ENCODE measurements around the gene SLC7A10.
"Not testable (repeated sequence)": the region's sequence is repeated elsewhere in the genome, so short reads cannot be mapped to it uniquely, and the experiment has no call there.

SLC7A10 gene

DNA sequence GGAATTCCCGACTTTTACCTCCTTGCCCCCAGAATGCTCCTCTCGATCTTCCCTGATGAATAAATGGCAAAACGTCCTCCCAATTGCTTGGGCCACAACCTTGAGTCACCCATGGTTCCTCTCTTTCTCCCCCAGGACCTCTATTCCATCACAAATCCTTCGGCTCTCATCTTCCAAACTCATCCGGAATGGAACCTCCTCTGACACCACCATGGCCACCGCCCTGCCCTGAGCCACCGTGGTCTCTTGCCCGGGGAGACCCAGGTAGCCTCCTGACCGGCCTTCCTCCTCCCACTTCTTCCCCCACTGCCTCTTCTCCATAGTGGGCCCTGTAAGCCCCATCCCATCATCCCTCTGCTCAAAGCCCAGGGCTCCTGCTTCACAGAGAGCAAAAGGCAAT lies 4.9 kb downstream of the SLC7A10 start:
- in situ Hi-C loops (cut with HindIII; ENCODE audit: low sequenced_read_pairs), result no loop called here

DNA sequence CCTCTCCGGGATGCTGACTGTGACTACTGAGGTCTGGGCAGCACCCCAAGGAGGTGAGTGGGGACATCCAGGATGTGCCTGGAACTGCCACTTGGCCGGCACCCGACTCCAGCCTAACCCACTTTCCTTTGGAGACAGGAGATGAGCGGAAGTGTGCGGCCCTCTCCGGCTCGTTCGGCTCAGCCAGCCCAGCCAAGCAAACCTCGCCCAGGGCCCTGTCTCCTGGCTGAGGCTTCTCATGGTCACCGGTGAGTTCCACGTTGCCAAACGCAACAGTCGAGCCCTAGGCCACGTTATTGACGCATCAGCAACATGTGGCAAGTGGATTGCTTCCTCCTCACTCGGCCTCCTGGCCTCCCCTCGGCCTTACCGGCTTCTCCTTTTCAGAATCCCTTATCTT lies 5.5 kb downstream of the SLC7A10 start:
- in situ Hi-C loops (cut with HindIII; ENCODE audit: low sequenced_read_pairs), result no loop called here

DNA sequence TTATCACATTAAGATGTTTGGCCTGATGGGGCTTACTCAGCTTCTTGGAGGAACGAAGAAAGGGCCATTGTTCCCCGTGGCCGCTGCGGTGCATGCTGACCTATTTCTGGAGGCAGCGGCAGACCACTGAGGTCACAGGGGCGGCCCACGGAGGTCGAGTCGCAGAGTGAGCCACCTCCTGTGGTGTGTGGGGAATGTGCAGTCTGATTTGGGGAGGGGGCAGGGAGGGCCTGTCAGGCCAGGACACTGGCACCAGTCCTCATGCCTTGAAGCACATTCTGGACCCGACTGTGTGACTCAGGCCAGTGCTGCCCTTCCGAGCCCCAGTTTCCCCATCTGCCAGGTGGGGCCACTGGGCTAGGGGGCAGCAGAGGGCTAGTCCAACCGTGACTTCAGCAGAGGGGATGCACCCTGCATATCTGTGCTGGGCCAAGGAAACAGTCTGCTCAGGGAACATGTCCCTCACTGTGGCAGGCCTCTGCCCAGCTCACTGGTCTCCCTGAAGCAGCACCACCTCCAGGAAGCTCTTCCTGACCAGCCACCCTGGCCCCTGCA lies 6.3 kb downstream of the SLC7A10 start:
- in situ Hi-C loops (cut with HindIII; ENCODE audit: low sequenced_read_pairs), result no loop called here

DNA sequence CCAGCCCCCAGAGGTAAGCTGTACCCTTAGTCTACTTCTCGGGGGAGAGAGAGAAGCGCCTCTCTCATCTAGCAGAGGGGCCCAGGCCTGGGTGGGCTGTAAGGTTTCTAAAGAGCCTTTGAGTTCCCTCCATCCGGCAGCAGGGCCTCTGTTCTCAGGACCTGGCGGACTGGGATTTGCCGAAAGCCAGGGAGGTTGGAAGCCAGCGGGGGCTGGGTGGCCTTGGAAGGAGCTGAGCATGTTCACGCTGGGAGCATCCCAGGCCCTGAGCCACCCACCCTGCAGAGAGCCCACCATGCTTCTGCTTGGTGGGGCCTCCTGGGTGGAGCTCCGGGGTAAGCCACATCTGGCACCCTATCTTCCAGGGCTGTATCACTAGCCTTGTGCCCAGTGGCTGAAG lies 7.8 kb downstream of the SLC7A10 start:
- in situ Hi-C loops (cut with HindIII; ENCODE audit: low sequenced_read_pairs), result no loop called here

DNA sequence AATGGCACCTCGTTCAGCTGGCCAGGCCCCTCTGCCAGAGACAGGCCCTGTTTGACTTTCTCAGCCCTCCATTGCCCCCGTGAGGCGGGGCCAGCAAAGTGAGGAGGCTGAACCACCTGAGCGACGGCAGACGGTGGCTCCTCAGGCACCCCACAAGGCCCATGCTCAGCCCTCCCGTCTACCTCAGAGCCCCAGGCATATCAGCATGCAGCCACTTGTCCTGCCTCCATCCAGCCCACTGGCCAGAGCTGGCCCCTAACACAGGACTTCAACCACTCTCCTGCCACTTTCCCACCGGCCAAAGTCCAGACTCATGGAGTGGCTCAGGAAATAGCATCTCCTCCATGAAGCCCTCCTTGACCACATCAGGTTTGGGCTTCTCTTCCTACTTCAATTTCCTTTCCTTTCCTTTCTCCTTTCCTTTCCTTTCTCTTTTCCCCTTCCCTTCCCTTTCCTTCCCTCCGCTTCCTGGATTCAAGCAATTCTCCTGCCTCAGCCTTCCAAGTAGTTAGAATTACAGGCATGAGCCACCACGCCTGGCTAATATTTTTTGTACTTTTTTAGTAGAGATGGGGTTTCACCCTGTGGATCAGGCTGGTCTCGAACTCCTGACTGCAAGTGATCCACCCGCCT lies 9.3 kb downstream of the SLC7A10 start:
- in situ Hi-C loops (cut with HindIII; ENCODE audit: low sequenced_read_pairs), result no loop called here

DNA sequence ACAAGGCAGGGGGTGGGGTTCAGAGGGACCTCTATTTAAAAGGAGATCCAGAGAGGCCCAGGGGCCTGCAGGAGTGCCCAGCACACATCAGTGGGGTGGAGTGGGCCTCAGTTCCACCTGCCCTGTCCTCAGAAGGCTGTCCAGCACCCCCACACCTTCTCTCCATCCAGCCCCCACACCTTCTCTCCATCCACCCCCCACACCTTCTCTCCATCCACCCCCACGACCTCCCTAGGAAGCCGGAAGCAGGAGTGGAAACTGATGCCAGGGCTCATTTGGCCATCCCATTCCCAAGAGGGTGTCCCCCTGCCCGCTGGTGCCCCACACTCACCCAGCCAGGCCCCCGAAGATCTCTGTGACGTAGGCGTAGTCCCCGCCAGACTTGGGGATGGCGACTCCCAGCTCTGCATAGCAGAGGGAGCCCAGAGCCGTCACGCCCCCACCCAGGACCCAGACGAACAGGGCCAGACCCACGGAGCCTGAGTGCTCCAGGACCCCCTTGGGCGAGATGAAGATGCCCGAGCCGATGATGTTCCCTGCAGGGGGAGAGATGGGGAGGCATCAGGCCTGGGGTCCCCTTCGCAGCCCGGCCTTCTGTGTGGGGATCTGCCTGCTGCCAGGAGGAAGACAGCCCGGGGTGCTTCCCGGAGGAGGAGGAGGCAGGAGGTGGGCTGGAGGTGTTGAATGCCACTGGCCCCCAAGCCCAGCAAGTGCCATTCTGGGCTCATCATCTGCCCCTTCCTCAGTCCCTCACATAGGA lies 10.0 kb downstream of the SLC7A10 start:
- in situ Hi-C loops (cut with HindIII; ENCODE audit: low sequenced_read_pairs), result no loop called here

DNA sequence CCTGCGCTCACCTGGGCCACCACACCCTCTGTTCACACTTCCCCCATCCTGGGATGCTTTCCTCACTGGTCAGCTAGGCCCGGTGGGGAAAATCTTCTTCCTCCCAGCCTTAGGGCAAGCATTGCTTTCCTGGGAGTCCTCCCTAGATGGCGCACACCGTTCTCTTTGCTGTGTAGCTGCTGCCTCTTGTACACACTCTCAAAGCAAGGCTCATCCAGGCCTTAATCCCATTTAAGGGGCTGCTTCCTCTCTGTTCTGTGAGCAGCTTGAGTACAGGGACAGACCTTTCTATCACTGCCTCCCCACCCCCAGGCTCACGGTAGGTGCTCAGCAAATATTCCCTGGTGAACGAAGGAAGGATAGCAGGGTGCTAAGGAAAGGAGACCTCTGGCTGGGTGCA lies 11.1 kb downstream of the SLC7A10 start:
- in situ Hi-C loops (cut with HindIII; ENCODE audit: low sequenced_read_pairs), result no loop called here

DNA sequence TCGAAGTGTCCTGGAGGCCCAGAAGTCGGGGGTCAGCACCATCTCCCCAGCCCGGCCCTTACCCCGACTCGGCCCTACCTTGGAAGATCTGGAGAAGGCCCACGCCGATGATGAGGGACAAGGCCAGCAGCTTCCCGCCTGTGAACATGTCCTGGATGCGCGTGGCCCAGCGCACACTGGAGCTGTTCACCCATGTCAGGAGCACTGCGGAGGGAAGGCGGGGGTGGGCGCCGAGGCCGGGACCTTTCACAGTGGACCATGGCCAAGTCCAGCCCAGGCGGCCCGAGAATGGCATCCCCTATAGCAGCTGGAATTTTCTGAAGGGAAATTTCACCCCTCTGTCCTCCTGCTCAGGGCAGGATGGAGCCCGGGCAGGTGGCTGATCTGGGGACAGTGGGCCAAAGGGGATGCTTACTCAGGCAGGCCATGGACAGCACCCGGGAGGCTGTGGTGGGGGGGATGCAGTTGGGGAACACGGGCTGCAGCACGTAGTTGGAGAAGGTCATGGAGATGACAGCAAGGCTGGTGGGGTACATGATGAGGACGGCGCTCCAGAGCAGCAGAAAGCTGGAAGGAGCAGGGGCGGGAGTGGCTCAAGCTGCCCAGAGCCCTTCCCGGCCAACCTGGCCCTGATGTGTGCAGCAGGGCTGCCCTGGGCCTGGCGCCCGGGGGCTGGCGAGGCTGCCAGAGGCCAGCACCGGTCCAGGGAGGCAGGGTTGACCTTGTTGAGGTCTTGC lies 13.0 kb downstream of the SLC7A10 start:
- in situ Hi-C loops (cut with HindIII; ENCODE audit: low sequenced_read_pairs), result no loop called here

DNA sequence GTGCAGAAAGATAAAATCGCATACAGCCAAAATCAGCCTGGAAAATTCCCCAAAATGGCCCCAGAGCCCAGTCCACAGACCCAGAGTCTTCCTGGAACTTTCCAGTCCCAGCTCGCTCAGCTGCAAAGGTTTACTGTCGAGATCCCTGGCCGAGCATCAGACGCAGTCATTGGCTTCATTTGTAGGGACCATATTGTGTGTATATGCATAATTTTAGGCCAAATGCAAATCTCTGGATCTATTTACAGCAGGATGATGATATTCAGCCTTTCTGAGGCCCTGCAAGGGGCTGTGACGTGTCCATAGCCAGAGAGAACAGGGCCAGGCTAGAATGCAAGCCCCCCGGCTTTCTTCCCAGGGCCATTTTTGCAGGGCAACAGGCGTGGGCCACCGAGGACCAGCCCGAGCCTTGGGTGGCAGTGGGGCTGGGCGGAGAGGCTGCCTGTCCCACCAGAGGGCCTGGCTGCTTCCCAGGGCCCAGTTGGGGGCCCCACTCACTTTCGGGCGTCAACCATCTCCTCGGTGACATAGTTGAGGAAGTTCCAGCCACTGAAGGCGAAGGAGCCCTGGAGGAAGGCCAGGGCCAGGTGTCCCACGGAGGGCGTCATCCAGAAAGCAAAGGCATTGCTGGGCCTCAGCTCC lies 13.7 kb downstream of the SLC7A10 start:
- in situ Hi-C loops (cut with HindIII; ENCODE audit: low sequenced_read_pairs), result no loop called here

DNA sequence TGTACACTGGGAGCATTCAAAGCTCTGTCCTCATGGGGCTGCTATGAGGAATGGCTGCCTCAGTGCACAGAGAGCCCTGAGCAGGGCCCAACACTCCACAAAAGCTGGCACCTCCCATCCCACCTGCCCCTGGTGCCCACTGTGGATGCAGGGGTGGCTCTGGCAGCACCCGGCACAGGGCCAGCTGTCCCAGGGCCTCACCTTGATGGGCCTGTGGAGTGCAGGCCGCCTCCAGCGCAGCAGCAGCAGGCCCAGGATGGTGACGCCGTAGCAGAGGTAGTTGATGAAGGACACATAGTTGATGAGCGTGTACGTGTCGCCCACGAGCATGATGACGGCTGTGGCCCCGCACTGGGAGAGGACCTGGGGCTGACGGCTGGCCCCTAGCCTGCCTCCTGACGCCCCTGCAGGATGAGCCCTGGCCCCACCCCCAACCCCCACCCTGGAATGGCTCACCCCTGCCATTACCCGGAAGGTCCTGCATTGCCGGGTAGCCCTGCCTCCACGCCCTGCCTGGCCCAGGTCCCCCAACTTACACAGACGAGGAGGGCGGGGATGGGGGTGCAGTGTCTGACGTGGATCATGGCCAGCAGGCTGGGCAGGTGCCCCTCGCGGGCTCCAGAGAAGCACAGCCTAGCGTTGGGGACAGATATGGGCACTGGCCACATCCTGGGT lies 15.2 kb downstream of the SLC7A10 start:
- in situ Hi-C loops (cut with HindIII; ENCODE audit: low sequenced_read_pairs), result no loop called here

DNA sequence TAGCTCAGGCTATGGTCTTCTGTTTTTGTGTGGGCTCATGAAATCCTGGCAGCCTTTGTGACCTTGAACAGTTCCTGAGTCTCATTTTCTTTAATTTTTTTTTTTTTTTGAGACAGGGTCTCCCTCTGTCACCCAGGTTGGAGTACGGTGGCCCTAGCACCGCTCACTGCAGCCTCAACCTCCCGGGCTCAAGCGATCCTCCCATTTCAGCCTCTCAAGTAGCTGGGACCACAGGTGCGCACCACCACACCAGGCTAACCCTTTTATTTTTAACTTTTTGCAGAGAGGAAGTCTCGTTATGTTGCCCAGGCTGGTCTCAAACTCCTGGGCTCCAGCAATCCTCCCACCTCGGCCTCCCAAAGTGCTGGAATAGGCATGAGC lies 15.8 kb downstream of the SLC7A10 start:
- in situ Hi-C loops (cut with HindIII; ENCODE audit: low sequenced_read_pairs), result not testable (repeated sequence)

DNA sequence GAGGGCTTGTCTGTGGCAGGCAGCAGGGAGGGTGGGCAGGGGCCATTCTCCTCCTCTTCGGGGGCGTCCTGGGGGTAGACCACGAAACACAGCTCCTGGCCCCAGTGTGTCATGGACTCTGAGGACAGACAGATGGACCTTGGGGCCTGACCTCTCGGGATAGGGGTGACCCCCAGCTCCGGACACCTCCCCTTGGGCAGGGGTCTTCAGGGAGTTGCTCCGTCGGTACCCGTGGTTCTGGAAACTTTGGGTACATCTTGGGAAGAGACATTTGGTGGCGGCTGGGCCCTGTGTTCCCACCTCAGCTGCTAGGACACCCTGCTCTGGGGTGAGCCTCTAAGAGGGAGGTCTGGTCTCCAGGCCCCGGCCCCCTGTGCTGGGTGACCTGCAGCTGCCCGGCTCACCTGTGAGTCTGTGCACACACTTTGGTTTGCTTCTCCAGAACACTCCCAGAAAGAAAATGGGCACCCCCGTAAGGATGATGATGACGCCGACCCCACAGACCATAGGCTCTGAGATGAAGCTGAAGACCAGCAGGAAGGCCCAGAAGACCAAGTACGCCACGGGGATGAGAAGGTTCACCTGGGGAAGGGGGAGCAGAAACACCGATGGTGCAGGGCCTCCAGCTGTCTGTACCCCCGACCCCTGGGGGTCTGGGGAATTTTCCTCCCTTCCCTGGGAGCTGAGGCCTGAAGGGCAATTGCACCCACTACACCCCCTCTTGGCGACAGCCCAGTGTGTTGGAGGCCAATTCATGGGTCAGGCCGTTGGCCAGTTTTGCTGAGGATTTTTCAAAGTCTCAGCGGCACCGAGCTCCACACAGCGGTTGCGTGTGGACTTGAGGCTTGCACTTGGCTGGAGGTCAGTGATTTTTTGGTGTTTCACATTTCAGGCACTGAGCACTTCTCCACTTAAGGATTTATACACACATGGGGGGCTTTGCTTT lies 16.5 kb downstream of the SLC7A10 start:
- in situ Hi-C loops (cut with HindIII; ENCODE audit: low sequenced_read_pairs), result no loop called here

DNA sequence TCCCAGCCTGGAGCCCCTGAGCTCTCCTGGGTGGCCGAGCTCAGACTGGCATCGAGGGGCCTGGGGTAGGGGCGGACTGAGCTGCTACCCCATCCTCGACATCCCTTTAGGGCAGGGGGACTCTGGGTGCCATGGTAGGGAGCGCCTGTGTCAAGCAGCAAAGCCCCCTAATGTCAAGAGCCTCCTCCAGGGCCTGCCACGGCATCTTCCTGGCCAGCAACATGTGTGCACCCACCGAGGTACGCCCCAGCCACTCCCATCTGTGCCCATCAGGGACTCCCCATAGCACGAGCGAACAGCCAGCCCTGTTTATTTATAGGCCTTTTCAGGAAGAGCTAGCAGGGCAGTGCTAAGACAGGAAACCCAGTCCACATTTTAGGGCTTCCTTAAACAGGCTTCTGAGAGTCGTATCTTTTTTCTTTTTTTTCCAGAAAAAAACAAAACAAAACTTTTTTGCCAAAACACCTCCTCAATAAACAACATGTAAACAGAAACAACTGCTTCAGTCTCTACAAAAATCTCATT lies 17.2 kb downstream of the SLC7A10 start:
- in situ Hi-C loops (cut with HindIII; ENCODE audit: low sequenced_read_pairs), result no loop called here

DNA sequence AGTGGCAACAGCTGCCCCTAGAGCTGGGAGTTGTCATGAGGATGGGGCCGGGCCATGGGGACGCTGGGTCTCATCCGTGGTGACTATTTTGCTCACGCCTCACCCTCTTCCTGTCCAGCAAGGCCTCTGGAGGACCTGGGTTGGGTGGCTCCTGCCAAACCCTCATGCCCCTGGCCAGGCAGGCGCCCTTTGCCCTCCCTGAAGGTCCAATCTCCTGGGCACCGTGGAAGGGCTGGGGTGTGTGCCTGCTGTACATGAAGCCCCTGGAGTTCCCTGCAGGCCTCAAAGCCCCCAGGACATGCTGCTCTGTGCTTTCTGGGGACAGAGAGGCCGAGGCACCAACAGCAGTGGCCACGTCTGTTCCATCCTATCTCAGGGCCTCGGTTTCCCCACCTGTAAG lies 17.7 kb downstream of the SLC7A10 start:
- in situ Hi-C loops (cut with HindIII; ENCODE audit: low sequenced_read_pairs), result no loop called here

DNA sequence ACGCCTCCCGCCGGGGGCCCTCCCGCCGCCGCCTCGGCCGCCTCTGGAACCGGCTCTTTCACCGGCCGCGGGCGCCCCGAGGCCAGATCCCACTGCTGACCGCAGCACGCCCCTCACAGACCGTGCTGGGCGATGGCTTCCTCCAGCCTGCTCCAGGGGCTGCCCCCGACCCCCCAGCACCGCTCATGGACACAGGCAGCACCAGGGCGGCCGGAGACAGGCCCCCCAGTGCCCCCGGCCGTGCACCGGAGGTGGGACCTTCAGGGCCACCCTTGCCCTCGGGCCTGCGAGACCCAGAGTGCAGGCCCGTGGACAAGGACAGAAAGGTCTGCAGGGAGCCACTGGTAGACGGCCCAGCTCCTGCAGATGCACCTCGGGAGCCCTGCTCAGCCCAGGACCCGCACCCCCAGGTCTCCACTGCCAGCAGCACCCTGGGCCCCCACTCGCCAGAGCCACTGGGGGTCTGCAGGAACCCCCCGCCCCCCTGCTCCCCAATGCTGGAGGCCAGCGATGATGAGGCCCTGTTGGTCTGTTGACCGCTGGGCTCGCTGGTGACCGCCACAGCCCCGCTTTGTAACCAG lies 18.5 kb downstream of the SLC7A10 start:
- in situ Hi-C loops (cut with HindIII; ENCODE audit: low sequenced_read_pairs), result no loop called here

DNA sequence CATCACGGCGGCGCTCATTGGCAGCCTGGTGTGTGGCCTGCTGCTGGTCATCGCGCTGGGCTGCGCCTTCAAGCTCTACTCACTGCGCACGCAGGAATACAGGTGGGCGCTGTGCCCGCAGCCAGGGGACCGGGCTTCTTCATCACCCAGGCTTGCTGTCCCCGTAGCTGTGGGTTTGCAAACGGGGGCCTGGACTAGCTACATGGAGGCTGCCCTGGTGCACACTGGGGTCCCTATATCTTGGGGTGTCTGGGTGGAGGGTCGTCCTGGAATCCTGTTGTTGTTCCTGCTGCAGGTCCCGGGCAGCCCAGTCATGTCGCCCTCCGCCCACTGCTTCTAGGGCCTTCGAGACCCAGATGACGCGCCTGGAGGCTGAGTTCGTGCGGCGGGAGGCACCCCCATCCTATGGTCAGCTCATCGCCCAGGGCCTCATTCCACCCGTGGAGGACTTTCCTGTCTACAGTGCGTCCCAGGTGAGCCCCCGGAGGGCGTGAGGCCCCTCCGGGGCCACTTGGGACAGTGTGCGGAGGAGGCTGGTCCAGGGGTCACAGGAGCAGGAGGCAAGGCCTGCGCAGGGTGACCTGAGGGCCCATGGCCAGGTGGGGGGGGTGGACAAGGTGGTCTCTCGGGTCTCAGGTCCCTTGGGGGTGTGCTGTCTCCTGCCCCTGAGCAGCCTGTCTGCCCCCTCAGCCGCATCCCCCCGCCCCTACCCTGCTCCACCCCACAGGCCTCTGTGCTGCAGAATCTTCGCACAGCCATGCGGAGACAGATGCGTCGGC lies 19.2 kb downstream of the SLC7A10 start:
- in situ Hi-C loops (cut with HindIII; ENCODE audit: low sequenced_read_pairs), result no loop called here

DNA sequence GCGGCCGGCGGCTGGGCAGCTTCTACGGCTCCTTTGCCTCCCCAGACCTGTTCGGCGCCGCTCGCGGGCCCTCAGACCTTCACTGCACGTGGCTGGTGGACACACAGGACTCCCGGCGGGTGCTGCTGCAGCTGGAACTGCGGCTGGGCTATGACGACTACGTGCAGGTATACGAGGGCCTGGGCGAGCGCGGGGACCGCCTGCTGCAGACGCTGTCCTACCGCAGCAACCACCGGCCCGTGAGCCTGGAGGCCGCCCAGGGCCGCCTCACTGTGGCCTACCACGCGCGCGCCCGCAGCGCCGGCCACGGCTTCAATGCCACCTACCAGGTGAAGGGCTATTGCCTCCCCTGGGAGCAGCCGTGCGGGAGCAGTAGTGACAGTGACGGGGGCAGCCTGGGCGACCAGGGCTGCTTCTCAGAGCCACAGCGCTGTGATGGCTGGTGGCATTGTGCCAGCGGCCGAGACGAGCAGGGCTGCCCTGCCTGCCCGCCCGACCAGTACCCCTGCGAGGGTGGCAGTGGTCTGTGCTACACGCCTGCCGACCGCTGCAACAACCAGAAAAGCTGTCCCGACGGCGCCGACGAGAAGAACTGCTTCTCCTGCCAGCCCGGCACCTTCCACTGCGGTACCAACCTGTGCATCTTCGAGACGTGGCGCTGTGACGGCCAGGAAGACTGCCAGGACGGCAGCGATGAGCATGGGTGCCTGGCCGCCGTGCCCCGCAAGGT lies 20.0 kb downstream of the SLC7A10 start:
- in situ Hi-C loops (cut with HindIII; ENCODE audit: low sequenced_read_pairs), result no loop called here

DNA sequence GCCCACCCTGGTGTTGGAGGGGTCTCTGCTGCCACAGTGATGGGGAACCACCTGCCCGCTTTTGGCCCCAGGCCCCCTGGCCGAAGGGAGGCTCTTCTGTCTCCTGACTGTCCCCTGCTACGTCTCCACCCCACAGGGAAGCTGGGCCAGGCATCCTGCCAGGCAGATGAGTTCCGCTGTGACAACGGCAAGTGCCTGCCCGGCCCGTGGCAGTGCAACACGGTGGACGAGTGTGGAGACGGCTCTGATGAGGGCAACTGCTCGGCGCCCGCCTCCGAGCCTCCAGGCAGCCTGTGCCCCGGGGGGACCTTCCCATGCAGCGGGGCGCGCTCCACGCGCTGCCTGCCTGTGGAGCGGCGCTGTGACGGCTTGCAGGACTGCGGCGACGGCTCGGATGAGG lies 20.5 kb downstream of the SLC7A10 start:
- in situ Hi-C loops (cut with HindIII; ENCODE audit: low sequenced_read_pairs), result no loop called here
